SH-SY5Y (cell line): ENCODE results near the gene DLL1.

Experiments
- GATA2 ChIP-seq: IDR thresholded peaks from 2 replicates; pipeline ENCODE4 v1.6.1; 2011; ENCODE audit warnings: mild to moderate bottlenecking, low read depth, low read length
- GATA3 ChIP-seq: IDR thresholded peaks from 2 replicates; pipeline ENCODE4 v1.6.1; 2011; ENCODE audit warnings: low read depth, mild to moderate bottlenecking, low read length, moderate library complexity

DLL1 gene

GRCh38 chr6:170248861-170249600, 41.8 kb downstream of the DLL1 start:
- TF ChIP-seq GATA3, result no peak
- TF ChIP-seq GATA2, result no peak

DNA sequence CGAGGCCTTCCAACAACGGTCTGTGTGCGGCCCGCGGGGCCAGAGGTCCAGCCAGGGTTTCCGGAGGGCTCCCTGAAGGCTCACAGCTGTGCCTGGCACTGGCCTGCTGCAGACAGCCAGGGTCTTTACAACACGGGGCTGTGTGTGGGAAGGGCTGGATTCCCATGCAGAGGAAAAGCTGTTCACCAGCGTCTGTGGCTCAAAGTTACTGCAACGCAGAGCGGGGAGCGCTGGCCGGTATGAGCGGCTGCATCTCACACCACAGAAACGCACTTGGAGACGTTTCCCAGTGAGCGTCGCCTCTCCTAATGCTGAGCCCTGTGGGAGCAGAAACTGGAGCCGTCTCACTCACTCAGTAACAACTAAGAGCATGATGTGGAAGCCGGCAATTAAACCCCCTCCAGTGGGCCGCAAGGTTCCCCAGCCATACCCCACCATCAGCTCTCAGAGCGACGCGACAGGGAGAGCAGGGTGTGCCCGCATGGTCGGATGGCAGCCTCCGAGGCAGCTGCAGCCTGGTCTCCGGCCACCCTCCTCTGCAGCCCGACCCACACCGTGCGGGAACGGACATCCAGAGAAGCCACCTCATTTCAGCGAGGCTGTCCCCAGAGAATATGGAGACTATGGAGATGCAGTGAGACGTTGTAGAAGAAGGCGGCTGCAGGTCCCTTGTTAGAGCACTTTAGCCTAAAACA, 42.6 kb downstream of the DLL1 start:
- TF ChIP-seq GATA2 (no peak), GATA3 (no peak)

- TF ChIP-seq GATA3, result no peak
- no peak for TF ChIP-seq GATA2
Measured at GRCh38 chr6:170247178-170247701, 43.6 kb downstream of the DLL1 start.

- TF ChIP-seq GATA3 (no peak), GATA2 (no peak)
Measured at GRCh38 chr6:170245475-170245992, 45.3 kb downstream of the DLL1 start.

DNA sequence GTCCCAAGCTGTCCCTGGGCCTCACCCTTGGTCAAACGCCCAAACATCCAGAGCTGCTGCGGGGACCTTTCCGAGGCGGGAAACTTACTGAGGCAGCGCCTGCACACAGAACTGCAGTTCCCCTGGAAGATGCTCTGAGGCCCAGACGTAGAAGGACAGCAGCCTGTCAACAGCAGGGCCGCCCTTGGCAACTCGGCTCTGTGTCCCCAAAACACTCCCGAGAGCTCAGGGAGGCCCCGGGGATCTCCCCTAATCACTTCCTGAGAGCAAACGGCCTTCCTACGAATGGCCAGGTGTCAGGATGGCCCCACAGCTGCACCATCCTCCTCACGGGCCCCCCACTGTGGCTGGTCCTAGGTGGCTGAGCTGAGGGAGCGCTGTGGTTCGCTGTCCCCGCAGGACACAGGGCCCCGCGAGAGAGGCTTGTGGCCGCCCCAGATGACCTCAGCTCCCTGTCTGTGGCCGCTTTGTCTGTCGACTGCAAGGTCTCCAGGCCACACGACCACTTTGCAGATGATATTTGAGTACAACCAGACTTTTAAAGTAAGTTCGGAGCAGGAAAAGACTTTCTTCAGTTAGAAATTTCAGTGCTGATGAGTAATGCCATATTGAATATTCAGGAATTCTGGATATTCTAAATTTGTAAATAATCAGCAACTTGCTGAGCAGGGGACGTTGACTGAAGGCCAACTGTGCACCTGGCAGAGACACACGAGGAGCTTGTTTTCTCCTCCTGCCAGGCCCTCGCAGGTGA, 46.0 kb downstream of the DLL1 start:
- TF ChIP-seq GATA2 (no peak), GATA3 (no peak)

- TF ChIP-seq GATA3, result no peak
- no peak; the same call in 1 of the 2 replicates for TF ChIP-seq GATA2
Measured at GRCh38 chr6:170243791-170244291, 47.0 kb downstream of the DLL1 start.

DNA sequence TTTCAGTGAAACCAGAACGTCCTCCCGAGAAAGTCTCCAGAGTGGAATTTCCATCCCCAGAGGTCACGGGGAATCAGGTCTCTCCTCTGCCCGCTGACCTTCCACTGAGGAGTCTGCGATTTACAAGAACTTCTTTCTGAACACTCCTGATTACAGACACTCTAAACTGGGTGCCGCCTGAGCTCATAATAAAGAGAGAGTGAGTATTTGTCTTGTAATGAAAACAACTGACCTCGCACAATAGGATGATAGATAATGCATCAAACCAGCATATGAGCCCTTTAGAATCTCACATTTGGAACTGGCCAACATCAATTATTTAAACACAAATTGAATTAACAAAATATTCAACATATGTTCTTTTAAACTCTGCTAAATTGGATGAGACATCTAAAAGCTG, 47.5 kb downstream of the DLL1 start:
- TF ChIP-seq GATA3, result no peak

DNA sequence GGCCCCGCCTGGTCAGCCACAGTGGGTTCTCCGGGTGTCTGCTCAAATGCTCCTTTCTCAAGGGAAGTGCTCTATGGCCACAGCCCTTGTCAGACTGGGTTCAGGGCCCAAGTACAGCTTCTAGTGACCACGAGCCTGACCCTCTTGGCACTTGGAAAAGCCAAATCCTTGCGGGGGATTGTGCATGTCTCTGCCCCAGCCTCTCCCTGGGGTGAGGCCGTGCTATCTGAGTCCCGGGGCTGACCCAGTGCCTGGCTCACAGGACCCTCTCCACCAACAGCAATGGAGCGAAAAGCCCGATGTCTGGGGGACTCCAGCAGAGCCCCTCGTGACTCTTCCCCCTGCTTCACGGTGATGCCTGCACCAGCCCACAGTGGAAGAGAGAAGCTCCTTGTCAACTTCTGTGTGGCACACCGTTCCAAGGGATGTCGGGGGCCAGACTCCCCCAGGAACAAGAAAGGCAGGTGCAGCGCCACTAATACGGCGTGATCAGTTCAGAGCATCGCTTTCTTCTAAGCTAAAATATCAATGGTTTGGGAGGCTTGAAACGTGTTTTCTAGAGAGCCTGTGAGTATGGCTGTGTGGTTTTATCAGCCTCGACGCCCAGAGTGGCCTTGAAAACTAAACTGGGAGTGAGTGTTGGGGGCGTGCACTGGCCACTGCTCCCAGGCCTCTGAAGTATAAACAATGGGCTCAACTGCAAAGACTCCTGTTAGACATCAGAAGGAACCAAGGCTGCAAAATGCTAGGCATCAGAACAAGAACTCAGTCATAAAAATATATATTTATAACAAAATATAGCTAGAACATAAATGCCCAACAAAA, 51.9 kb downstream of the DLL1 start:
- no peak for TF ChIP-seq GATA3
- TF ChIP-seq GATA2, result no peak

GRCh38 chr6:170237999-170238740, 52.7 kb downstream of the DLL1 start:
- TF ChIP-seq GATA2, result no peak
- no peak for TF ChIP-seq GATA3

DNA sequence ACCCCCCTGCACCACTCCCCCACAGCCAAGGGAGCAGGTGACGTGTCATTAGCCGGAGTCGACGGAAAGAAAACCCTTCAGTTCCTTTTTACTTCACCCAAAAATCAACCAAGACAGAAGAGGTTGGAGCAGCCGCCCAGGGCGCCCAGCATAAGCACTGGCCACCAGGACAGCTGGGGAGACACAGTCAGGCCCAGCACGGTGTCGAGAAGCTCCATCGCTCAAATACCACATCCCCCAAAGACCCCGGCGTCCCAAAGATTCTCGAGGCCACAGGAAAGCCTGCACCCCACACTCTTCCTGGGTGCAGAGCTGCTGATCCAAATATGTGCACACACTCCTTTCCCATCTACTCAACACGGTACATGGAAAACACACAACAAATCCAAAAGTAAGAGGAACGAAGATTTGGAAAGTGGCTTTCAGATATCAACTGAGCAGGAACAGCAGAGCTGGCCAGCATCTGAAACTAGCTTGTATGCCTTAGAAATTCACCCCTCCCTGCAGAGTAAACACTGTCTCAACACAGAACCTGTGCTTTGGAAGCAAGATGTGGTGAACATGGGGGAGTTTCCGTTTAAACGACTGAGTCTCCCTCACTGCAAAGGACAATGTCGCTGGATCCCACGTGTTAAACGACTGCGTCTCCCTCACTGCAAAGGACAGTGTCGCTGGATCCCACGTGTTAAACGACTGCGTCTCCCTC, 54.6 kb downstream of the DLL1 start:
- no peak for TF ChIP-seq GATA3
- TF ChIP-seq GATA2, result no peak

DNA sequence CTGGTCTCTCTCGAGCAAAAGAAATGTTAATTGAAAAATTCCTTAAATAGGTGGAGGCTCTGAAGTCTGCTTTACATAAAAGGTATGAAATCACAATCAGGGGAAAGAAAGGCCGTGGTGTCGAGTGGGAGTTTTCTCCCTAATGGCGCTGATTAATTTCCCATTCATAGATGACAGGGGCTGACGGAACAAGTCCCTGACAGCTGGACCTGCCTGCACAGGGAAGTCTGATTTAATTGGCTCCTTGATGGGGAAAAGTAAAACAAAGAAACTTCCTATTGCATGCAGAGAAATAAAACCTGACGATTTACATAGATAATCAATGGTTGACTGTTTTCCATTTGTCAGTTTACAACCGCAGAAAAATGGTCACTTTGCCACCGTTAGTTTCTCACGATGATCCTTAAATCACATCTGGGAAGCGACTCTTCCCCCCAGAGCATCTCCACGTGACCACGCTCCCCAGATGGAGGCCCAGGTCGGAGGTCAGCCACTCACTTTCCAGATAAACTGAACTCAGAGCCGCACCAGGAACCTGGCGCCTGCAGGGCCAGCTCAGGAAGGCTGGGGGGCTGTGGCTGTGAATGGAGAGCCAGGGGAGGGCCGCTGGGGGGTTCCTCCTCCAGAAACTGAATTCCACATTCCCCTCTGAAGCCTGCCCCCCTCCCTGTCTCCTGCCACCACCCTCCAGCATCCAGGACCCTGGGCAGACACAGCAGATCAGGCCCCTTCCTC, 55.3 kb downstream of the DLL1 start:
- no peak for TF ChIP-seq GATA2
- no peak for TF ChIP-seq GATA3

- TF ChIP-seq GATA3 (no peak), GATA2 (no peak)
Measured at GRCh38 chr6:170234419-170234818, 56.5 kb downstream of the DLL1 start.
